ENCODE data around the gene RFC4. TPM values are rescaled to one million over a fixed set of nuclear protein-coding genes. Genes with fewer than 3 reads are reported as not detected.
"Not testable (repeated sequence)": the region's sequence is repeated elsewhere in the genome, so short reads cannot be mapped to it uniquely, and the experiment has no call there.

RFC4 gene
- total RNA-seq: 10 to 100 TPM; 25.1 to 26.2 TPM
- 30.1 TPM for polyA plus RNA-seq (ENCODE audit: insufficient read depth, low read depth, low replicate concordance)
- long read RNA-seq, donor 1, transcript RFC4-201 (11 exons, 1,384 nt): major isoform, 6 of 19 reads
- long read RNA-seq, donor 1, partial matches to known transcripts: 10 of 19 reads
- long read RNA-seq, donor 1, other reads (novel, unspliced or antisense): 0 of 19 reads
- long read RNA-seq, donor 2, transcript RFC4-201 (11 exons, 1,384 nt): major isoform, 6 of 10 reads
- long read RNA-seq, donor 2, partial matches to known transcripts: 0 of 10 reads
- long read RNA-seq, donor 2, other reads (novel, unspliced or antisense): 0 of 10 reads

GRCh38 chr3:186806089-186807055, at the start of gene RFC4:
Gene RFC4 (minus strand): TSS chr3:186806482. CDS start chr3:186804713, 1,769 bp downstream.
- Histone ChIP-seq H3K27ac (peak within 1 kb of the TSS; percentile 85 to 89), H3K4me1 (peaks cover 12% of the 10 kb centered on the region), H3K36me3 (ENCODE audit: low read depth, missing control alignments) (no peaks in the 10 kb centered on the region), H3K27me3 (no peaks in the 10 kb centered on the region), H3K9me3 (no peaks in the 10 kb centered on the region), H3K4me3 (peak within 1 kb of the TSS; percentile 78 to 90)
- 0 to 1% methylated on average over 34 to 70 of the region's 70 CpGs for WGBS, 2 donors
- DNase-seq: peak; percentile 91
- intact Hi-C loops (cut with DNase I; ENCODE audit: low total_unique reads): no loop called here
- TF ChIP-seq POLR2A (IDR thresholded peaks at IDR 0.05) (no peak), CTCF (IDR thresholded peaks at IDR 0.05) (no peak)

- Histone ChIP-seq H3K27ac (no peak overlapping the region), H3K9me3 (no peaks in the 10 kb centered on the region), H3K4me3 (no peak overlapping the region), H3K36me3 (ENCODE audit: low read depth, missing control alignments) (no peaks in the 10 kb centered on the region), H3K4me1 (no peaks in the 10 kb centered on the region), H3K27me3 (no peaks in the 10 kb centered on the region)
- no peak for TF ChIP-seq POLR2A (IDR thresholded peaks at IDR 0.05)
- no peak for TF ChIP-seq CTCF (IDR thresholded peaks at IDR 0.05)
- no peak for DNase-seq
- intact Hi-C loops (cut with DNase I; ENCODE audit: low total_unique reads): loop anchor here (10.0 kb wide), 1 partner anchor 310 kb away; no protein-coding TSS in a partner anchor
- 0% methylated on average over 1 of the region's 1 CpG for WGBS, 2 donors
Measured at GRCh38 chr3:186854954-186855353, 48.7 kb upstream of the RFC4 start.

GRCh38 chr3:186854146-186854545, 47.9 kb upstream of the RFC4 start:
- Histone ChIP-seq H3K27me3 (no peaks in the 10 kb centered on the region), H3K4me3 (no peak overlapping the region), H3K9me3 (no peaks in the 10 kb centered on the region), H3K4me1 (no peaks in the 10 kb centered on the region), H3K36me3 (ENCODE audit: low read depth, missing control alignments) (no peaks in the 10 kb centered on the region), H3K27ac (no peak overlapping the region)
- DNase-seq: no peak
- intact Hi-C loops (cut with DNase I; ENCODE audit: low total_unique reads): loop anchor here (10.0 kb wide), 1 partner anchor 311 kb away; no protein-coding TSS in a partner anchor
- TF ChIP-seq CTCF (IDR thresholded peaks at IDR 0.05): no peak
- TF ChIP-seq POLR2A (IDR thresholded peaks at IDR 0.05): no peak
- WGBS, 2 donors: 95 to 98% methylated on average over 8 of the region's 8 CpGs

- TF ChIP-seq CTCF (IDR thresholded peaks at IDR 0.05): no peak
- TF ChIP-seq POLR2A (IDR thresholded peaks at IDR 0.05): no peak
- no peak for DNase-seq
- Histone ChIP-seq H3K27me3 (no peaks in the 10 kb centered on the region), H3K27ac (no peak overlapping the region), H3K4me3 (no peak overlapping the region), H3K9me3 (no peaks in the 10 kb centered on the region), H3K4me1 (no peaks in the 10 kb centered on the region), H3K36me3 (ENCODE audit: low read depth, missing control alignments) (no peaks in the 10 kb centered on the region)
- 94 to 95% methylated on average over 3 to 6 of the region's 6 CpGs for WGBS, 2 donors
- intact Hi-C loops (cut with DNase I; ENCODE audit: low total_unique reads): loop anchor here (10.0 kb wide), 1 partner anchor 312 kb away; no protein-coding TSS in a partner anchor
Measured at GRCh38 chr3:186852994-186853393, 46.7 kb upstream of the RFC4 start.

- not testable (repeated sequence) for H3K27me3 ChIP-seq; H3K9me3 ChIP-seq; H3K4me1 ChIP-seq; DNase-seq; H3K36me3 ChIP-seq (ENCODE audit: low read depth, missing control alignments); H3K27ac ChIP-seq; H3K4me3 ChIP-seq
- intact Hi-C loops (cut with DNase I; ENCODE audit: low total_unique reads): loop anchor here (10.0 kb wide), 1 partner anchor 313 kb away; no protein-coding TSS in a partner anchor
- WGBS, 2 donors: 90 to 95% methylated on average over 3 of the region's 3 CpGs
Measured at GRCh38 chr3:186851835-186852234, 45.6 kb upstream of the RFC4 start.
